Trophoblast cell (in vitro differentiated cells and primary cell): ENCODE data around the gene TMEM240.

Source experiments
- DNase-seq, 2 donors: peaks; one replicate each; pipeline ENCODE4 v3.0.0-alpha.2; 2016
- H2AFZ ChIP-seq: 2 replicates; pipeline ENCODE4 v1.6.1; 2013; ENCODE audit warnings: low read length, moderate library complexity, mild to moderate bottlenecking; ENCODE audit not compliant: insufficient read depth, poor library complexity
- H2AK5ac ChIP-seq: 2 replicates; pipeline ENCODE4 v1.6.1; 2013; ENCODE audit warnings: mild to moderate bottlenecking, low read length
- H2BK120ac ChIP-seq: 2 replicates; pipeline ENCODE4 v1.6.1; 2013; ENCODE audit warnings: low read length, mild to moderate bottlenecking, moderate library complexity; ENCODE audit not compliant: insufficient read depth, poor library complexity
- H2BK12ac ChIP-seq: 2 replicates; pipeline ENCODE4 v1.6.1; 2013; ENCODE audit warnings: mild to moderate bottlenecking, low read length, moderate library complexity
- H2BK5ac ChIP-seq: 2 replicates; pipeline ENCODE4 v1.6.1; 2013; ENCODE audit warnings: low read length, low read depth, moderate library complexity, mild to moderate bottlenecking; ENCODE audit not compliant: poor library complexity
- H3K14ac ChIP-seq: 2 replicates; pipeline ENCODE4 v1.6.1; 2013; ENCODE audit warnings: mild to moderate bottlenecking, low read length
- H3K18ac ChIP-seq: 2 replicates; pipeline ENCODE4 v1.6.1; 2013; ENCODE audit warnings: mild to moderate bottlenecking, low read length
- H3K23ac ChIP-seq: 2 replicates; pipeline ENCODE4 v1.6.1; 2013; ENCODE audit warnings: low read length
- H3K27ac ChIP-seq: 2 replicates; pipeline ENCODE4 v1.5.1; 2013; ENCODE audit warnings: low read depth, mild to moderate bottlenecking, inconsistent platforms, low read length, moderate library complexity
- H3K27me3 ChIP-seq: 2 replicates; pipeline ENCODE4 v1.6.1; 2013; ENCODE audit warnings: inconsistent platforms, mild to moderate bottlenecking, low read length, moderate library complexity; ENCODE audit not compliant: insufficient read depth
- H3K36me3 ChIP-seq, 2 experiments: 1 replicate in 1 of 2; 2 replicates in 1 of 2; pipeline ENCODE4 v1.6.1; 2013; ENCODE audit warnings: low read length in 2 of 2, mild to moderate bottlenecking in 2 of 2, moderate library complexity in 1 of 2; ENCODE audit not compliant: insufficient read depth in 2 of 2, control insufficient read depth in 1 of 2
- H3K4ac ChIP-seq: 2 replicates; pipeline ENCODE4 v1.6.1; 2013; ENCODE audit warnings: low read depth, mild to moderate bottlenecking, low read length, moderate library complexity
- H3K4me1 ChIP-seq, 2 experiments: 1 replicate in 1 of 2; 2 replicates in 1 of 2; pipeline ENCODE4 v1.6.1; 2013; ENCODE audit warnings: low read length in 2 of 2, mild to moderate bottlenecking in 2 of 2, moderate library complexity in 1 of 2; ENCODE audit not compliant: insufficient read depth in 2 of 2, control insufficient read depth in 1 of 2
- H3K4me2 ChIP-seq: 2 replicates; pipeline ENCODE4 v1.6.1; 2013; ENCODE audit warnings: inconsistent platforms, mild to moderate bottlenecking, low read length, moderate library complexity
- H3K4me3 ChIP-seq: 2 replicates; pipeline ENCODE4 v1.5.1; 2013; ENCODE audit warnings: mild to moderate bottlenecking, low read depth, low read length, inconsistent platforms
- H3K79me1 ChIP-seq: one replicate; pipeline ENCODE4 v1.6.1; 2013; ENCODE audit warnings: low read length
- H3K79me2 ChIP-seq: 2 replicates; pipeline ENCODE4 v1.6.1; 2013; ENCODE audit warnings: low read length, mild to moderate bottlenecking; ENCODE audit not compliant: control insufficient read depth, insufficient read depth, poor library complexity
- H3K9ac ChIP-seq: 2 replicates; pipeline ENCODE4 v1.6.1; 2013; ENCODE audit warnings: mild to moderate bottlenecking, low read length
- H3K9me3 ChIP-seq: 2 replicates; pipeline ENCODE4 v1.6.1; 2013; ENCODE audit warnings: low read depth, mild to moderate bottlenecking, control low read depth, inconsistent platforms, low read length; ENCODE audit not compliant: insufficient read depth
- H4K12ac ChIP-seq: 2 replicates; pipeline ENCODE4 v1.6.1; 2013; ENCODE audit warnings: low read depth, mild to moderate bottlenecking, low read length, moderate library complexity
- H4K8ac ChIP-seq: 2 replicates; pipeline ENCODE4 v1.6.1; 2013; ENCODE audit warnings: low read depth, mild to moderate bottlenecking, low read length, moderate library complexity
- H4K91ac ChIP-seq: one replicate; pipeline ENCODE4 v1.6.1; 2013; ENCODE audit warnings: low read depth, mild to moderate bottlenecking, low read length, moderate library complexity
- WGBS: extraction: QIAGEN DNeasy Blood & Tissue Kit; methylation state at CpG from one replicate; pipeline ENCODE4 v1.1.7; 2013; ENCODE audit warnings: missing lambda C conversion rate; ENCODE audit not compliant: insufficient read length, insufficient coverage; ENCODE audit errors: extremely low coverage; 5-methylcytosine and 5-hydroxymethylcytosine counted together

Gene TMEM240

DNA sequence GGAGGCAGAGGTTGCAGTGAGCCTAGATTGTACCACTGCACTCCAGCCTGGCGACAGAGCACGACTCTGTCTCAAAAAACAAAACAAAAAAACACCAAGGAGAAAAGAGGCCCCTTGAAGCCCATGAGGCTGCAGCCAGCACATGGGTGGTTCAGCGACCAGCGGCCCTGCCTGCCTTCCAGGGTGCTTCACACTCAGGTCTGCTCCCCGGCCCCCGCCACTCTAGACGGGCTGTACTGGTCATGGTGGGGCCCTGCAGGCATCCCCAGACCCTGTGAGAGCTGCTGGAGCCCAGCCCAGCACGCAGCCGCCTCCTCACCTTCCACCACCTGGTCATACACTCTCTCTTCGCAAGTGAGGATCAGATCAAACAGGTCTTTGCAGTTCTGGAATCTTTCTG lies 4.1 kb upstream of the TMEM240 start:
- Histone ChIP-seq H3K23ac (no peak overlapping the region), H2BK12ac (no peak overlapping the region), H3K79me2 (no peaks in the 10 kb centered on the region), H2AK5ac (no peak overlapping the region), H3K9ac (no peak overlapping the region), H3K18ac (no peak overlapping the region), H3K9me3 (no peaks in the 10 kb centered on the region), H3K4me3 (no peak overlapping the region), H2BK120ac (no peak overlapping the region), H3K4ac (no peak overlapping the region), H4K8ac (no peak overlapping the region), H3K4me1 (peaks cover 4 to 7% of the 10 kb centered on the region in 2 experiments), H3K14ac (no peak overlapping the region), H4K12ac (no peak overlapping the region), H3K36me3 (peaks cover 60 to 63% of the 10 kb centered on the region in 2 experiments), H2BK5ac (no peak overlapping the region), H3K79me1 (no peaks in the 10 kb centered on the region), H3K27me3 (no peaks in the 10 kb centered on the region), H2AFZ (no peak overlapping the region), H4K91ac (no peak overlapping the region), H3K4me2 (no peak overlapping the region), H3K27ac (no peak overlapping the region)
- WGBS, result no CpG with 5 or more reads among the region's 10 CpGs
- no peak for DNase-seq

- no peak overlapping the region for H2BK120ac ChIP-seq
- no peak overlapping the region for H3K9ac ChIP-seq
- no peak overlapping the region for H3K4me3 ChIP-seq
- H3K36me3 ChIP-seq, result peaks cover 58 to 61% of the 10 kb centered on the region in 2 experiments
- H3K9me3 ChIP-seq, result no peaks in the 10 kb centered on the region
- no peak overlapping the region for H3K4me2 ChIP-seq
- no peak overlapping the region for H2BK12ac ChIP-seq
- no peak overlapping the region for H3K18ac ChIP-seq
- H3K14ac ChIP-seq, result no peak overlapping the region
- H4K8ac ChIP-seq, result no peak overlapping the region
- H3K4me1 ChIP-seq, result peaks cover 7 to 13% of the 10 kb centered on the region in 2 experiments
- peak in 1 of 2 donors; percentile 17 for DNase-seq
- no peak overlapping the region for H4K12ac ChIP-seq
- H3K79me2 ChIP-seq, result no peaks in the 10 kb centered on the region
- no peak overlapping the region for H4K91ac ChIP-seq
- no peak overlapping the region for H3K4ac ChIP-seq
- WGBS, result no CpG with 5 or more reads among the region's 19 CpGs
- no peak overlapping the region for H3K23ac ChIP-seq
- H2AK5ac ChIP-seq, result no peak overlapping the region
- H2BK5ac ChIP-seq, result no peak overlapping the region
- no peaks in the 10 kb centered on the region for H3K27me3 ChIP-seq
- no peak overlapping the region for H2AFZ ChIP-seq
- H3K79me1 ChIP-seq, result no peaks in the 10 kb centered on the region
- no peak overlapping the region for H3K27ac ChIP-seq
Observed at GRCh38 chr1:1543706-1544099, 3.3 kb upstream of the TMEM240 start.

DNA sequence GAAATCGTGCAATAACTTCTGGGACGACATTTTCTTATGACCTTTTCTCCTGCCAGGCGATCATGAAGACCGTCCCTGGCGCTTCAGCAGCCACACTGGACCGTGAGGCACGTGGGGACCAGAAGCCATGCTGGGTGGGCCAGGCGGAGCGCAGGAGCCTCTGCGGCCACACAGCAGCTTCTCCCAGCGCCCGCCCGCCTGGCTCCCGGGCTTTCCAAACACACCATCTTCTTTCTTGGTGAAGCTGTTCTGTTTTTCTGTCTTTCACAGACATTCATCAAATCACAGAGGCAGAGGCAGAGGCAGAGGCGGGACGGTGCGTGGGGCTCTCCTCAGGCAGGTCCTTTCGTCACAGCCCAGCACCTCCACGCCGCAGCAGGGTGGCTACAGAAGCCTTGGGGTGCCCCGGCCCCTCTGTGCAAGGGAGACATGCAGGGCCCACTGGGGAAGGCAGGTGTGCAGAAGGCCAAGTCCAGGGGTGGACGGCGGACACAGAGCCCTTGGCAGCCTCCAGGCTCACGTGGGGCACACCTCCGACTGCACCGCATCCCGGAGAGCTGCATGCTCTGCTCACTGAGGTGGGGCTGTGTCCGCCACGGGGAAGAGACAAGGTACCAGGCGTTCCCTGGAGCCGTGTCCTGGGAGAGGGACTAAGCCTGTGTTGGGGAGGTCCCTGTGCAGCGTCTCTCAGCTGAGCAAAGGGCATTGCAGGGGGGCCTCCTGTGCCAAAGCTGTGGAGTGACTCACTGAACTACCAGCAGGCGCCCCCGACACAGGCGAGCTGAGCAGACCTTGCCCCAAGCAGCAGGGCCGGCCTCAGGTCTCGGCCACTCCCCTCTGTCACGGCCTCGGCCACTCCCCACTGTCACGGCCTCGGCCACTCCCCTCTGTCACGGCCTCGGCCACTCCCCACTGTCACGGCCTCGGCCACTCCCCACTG lies 2.6 kb upstream of the TMEM240 start:
- Histone ChIP-seq H3K27me3 (no peaks in the 10 kb centered on the region), H2BK120ac (no peak overlapping the region), H3K27ac (no peak overlapping the region), H4K91ac (no peak overlapping the region), H3K9ac (no peak overlapping the region), H4K12ac (no peak overlapping the region), H3K79me2 (no peaks in the 10 kb centered on the region), H3K9me3 (no peaks in the 10 kb centered on the region), H3K79me1 (no peaks in the 10 kb centered on the region), H3K36me3 (peaks cover 58 to 59% of the 10 kb centered on the region in 2 experiments), H3K4me3 (no peak overlapping the region), H3K4me1 (peaks cover 7 to 13% of the 10 kb centered on the region in 2 experiments), H4K8ac (no peak overlapping the region), H2AFZ (no peak overlapping the region), H3K4me2 (no peak overlapping the region), H2BK12ac (no peak overlapping the region), H2BK5ac (no peak overlapping the region), H3K14ac (no peak overlapping the region), H3K18ac (no peak overlapping the region), H2AK5ac (no peak overlapping the region), H3K4ac (no peak overlapping the region), H3K23ac (no peak overlapping the region)
- DNase-seq, result no peak
- no CpG with 5 or more reads among the region's 45 CpGs for WGBS

DNA sequence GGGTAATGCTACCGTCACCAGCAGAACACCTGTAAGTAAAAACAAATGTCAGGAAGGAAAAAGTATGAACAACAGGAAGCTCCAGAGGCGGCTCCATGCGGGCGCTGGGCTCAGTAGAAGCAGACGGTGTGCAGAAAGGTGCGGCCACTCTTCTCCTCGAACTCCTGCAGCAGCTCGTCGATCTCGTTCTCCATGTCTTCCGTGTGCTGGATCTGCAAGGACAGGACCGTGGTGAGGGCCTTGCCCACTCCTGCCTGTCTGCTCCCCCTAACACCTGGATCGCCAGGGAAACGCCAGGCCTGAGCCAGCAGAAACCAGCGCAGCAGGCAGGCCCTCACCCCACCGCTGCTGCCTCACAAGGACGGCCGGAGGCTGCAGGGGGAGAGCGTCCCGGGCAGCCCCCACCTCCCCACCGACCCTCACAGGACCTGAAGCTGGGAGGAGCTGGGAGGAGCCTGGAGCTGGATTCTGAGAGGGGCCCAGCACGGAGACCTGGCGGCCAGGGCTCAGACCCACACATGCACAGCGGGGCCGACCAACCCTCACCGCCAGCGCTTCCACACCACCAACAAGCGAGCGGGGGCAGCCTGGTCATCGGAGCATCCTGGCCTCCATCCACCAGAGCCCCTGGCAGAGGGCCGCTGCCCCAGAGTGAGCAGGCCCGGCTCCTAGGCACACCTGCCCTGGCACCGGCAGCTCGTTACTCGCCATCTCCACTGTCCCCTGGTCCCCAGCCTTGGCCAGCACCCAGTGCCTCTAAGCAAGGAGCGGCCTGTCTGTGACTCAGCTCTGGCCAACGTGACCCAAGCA lies 1.7 kb upstream of the TMEM240 start:
- Histone ChIP-seq H2BK120ac (no peak overlapping the region), H3K79me1 (no peaks in the 10 kb centered on the region), H3K4ac (no peak overlapping the region), H4K12ac (no peak overlapping the region), H3K18ac (no peak overlapping the region), H3K9ac (no peak overlapping the region), H3K79me2 (no peaks in the 10 kb centered on the region), H3K23ac (no peak overlapping the region), H3K4me1 (peaks cover 7 to 13% of the 10 kb centered on the region in 2 experiments), H2BK5ac (no peak overlapping the region), H4K8ac (no peak overlapping the region), H2AK5ac (no peak overlapping the region), H3K9me3 (no peaks in the 10 kb centered on the region), H3K4me3 (no peak overlapping the region), H3K14ac (no peak overlapping the region), H2BK12ac (no peak overlapping the region), H3K27ac (no peak overlapping the region), H3K27me3 (no peaks in the 10 kb centered on the region), H2AFZ (no peak overlapping the region), H4K91ac (no peak overlapping the region), H3K36me3 (peaks cover 50 to 58% of the 10 kb centered on the region in 2 experiments), H3K4me2 (no peak overlapping the region)
- WGBS, result no CpG with 5 or more reads among the region's 37 CpGs
- DNase-seq, result no peak
